ENCODE measurements around the gene ACSL3. TPM values are rescaled to one million over a fixed set of nuclear protein-coding genes. Genes with fewer than 3 reads are reported as not detected.
A peak's percentile ranks its signal among the peaks of the same experiment; 100 is the strongest.

Gene ACSL3
- total RNA-seq, 4 donors from 2014 or later: 42.4 to 72.2 (median 62.2) TPM

- no peak for ATAC-seq (ENCODE audit: low FRiP score)
- TF ChIP-seq CTCF (IDR thresholded peaks at IDR 0.05): no peak
- DNase-seq (ENCODE audit: low spot score): no peak
Observed at GRCh38 chr2:222827417-222827816, 33.4 kb upstream of the ACSL3 start.

GRCh38 chr2:222828572-222828971 lies 32.3 kb upstream of the ACSL3 start:
- ATAC-seq (ENCODE audit: low FRiP score) (no peak), DNase-seq (ENCODE audit: low spot score) (no peak)
- no peak for TF ChIP-seq CTCF (IDR thresholded peaks at IDR 0.05)

- ATAC-seq (ENCODE audit: low FRiP score) (no peak), DNase-seq (ENCODE audit: low spot score) (no peak)
- TF ChIP-seq CTCF (IDR thresholded peaks at IDR 0.05): no peak
Observed at GRCh38 chr2:222830164-222830563, 30.7 kb upstream of the ACSL3 start.

GRCh38 chr2:222833410-222833809 lies 27.4 kb upstream of the ACSL3 start:
- no peak for TF ChIP-seq CTCF (IDR thresholded peaks at IDR 0.05)
- no peak for ATAC-seq (ENCODE audit: low FRiP score)
- no peak for DNase-seq (ENCODE audit: low spot score)

- ATAC-seq (ENCODE audit: low FRiP score) (no peak), DNase-seq (ENCODE audit: low spot score) (no peak)
- no peak for TF ChIP-seq CTCF (IDR thresholded peaks at IDR 0.05)
Observed at GRCh38 chr2:222835143-222835822, 25.6 kb upstream of the ACSL3 start.

GRCh38 chr2:222835823-222836151 lies 25.0 kb upstream of the ACSL3 start:
- no peak for ATAC-seq (ENCODE audit: low FRiP score)
- TF ChIP-seq CTCF (IDR thresholded peaks at IDR 0.05): no peak
- no peak for DNase-seq (ENCODE audit: low spot score)

GRCh38 chr2:222837643-222838056 lies 23.2 kb upstream of the ACSL3 start:
- TF ChIP-seq CTCF (IDR thresholded peaks at IDR 0.05): no peak
- ATAC-seq (ENCODE audit: low FRiP score): peak; percentile 34
- DNase-seq (ENCODE audit: low spot score): no peak
